Upper lobe of left lung (tissue), 6 donors: ENCODE data around the gene HLA-B. TPM values are rescaled to one million over a fixed set of nuclear protein-coding genes. Genes with fewer than 3 reads are reported as not detected.

Experiments used
- ATAC-seq, 2 donors: fragments of 200-7000 bp; cut with Tn5 transposase; one replicate each; pipeline ENCODE4 v1.9.1; 2022; ENCODE audit warnings: mild to moderate bottlenecking in 2 of 2, moderate library complexity in 2 of 2; ENCODE audit not compliant: low FRiP score in 2 of 2
- DNase-seq, 2 donors: peaks; one replicate each; pipeline ENCODE4 v3.0.0-alpha.2; 2019 to 2020
- H3K27ac ChIP-seq, 4 donors: fragments of 200-600 bp; sonication (generic); one replicate each; pipeline ENCODE4 v1.5.1; 2016 to 2019
- H3K27me3 ChIP-seq, 4 donors: fragments of 200-600 bp; sonication (generic); one replicate each; pipeline ENCODE4 v1.5.1; 2017 to 2019
- H3K36me3 ChIP-seq, 4 donors: fragments of 200-600 bp; sonication (generic); one replicate each; pipeline ENCODE4 v1.5.1; 2016 to 2019
- H3K4me1 ChIP-seq, 4 donors: fragments of 200-600 bp; sonication (generic); one replicate each; pipeline ENCODE4 v1.5.1; 2018 to 2019
- H3K4me3 ChIP-seq, 4 donors: fragments of 200-600 bp; sonication (generic); one replicate each; pipeline ENCODE4 v1.5.1; 2017 to 2019; ENCODE audit warnings: mild to moderate bottlenecking in 2 of 4, moderate library complexity in 1 of 4
- H3K9me3 ChIP-seq, 4 donors: fragments of 200-600 bp; sonication (generic); one replicate each; pipeline ENCODE4 v1.5.1; 2018 to 2019
- EP300 ChIP-seq, 4 donors: sonication (generic); formaldehyde crosslinking; IDR thresholded peaks; one replicate each; pipeline ENCODE4 v1.5.1; 2017; ENCODE audit warnings: antibody characterized with exemption in 4 of 4, control low read depth in 2 of 4
- POLR2A ChIP-seq, 4 donors: fragments of 450-650 bp; IDR thresholded peaks; one replicate each; pipeline ENCODE4 v1.5.1; 2016 to 2017; ENCODE audit warnings: antibody characterized with exemption in 4 of 4, mild to moderate bottlenecking in 2 of 4
- POLR2AphosphoS5 ChIP-seq, 2 donors: sonication (generic); formaldehyde crosslinking; IDR thresholded peaks; one replicate each; pipeline ENCODE4 v1.5.1; 2017; ENCODE audit warnings: antibody characterized with exemption in 2 of 2
- WGBS, 2 donors: methylation state at CpG; one replicate each; pipeline ENCODE4 v1.1.5; 2017 to 2018; 5-methylcytosine and 5-hydroxymethylcytosine counted together
- total RNA-seq, 6 donors: library from RNA; depleted of rRNA in 4 of 6; stranded (reverse); fragments of >200 nt in 4 of 6; gene quantifications; one replicate each; pipeline versions ENCODE4 v1.1.0 to v1.2.1, GENCODE V29; 2016 to 2021
- TF ChIP-seq, protein P1 (sequence below), 6 experiments: fragments of 450-650 bp in 4 of 6; fragments of 200-600 bp in 2 of 6; sonication (generic) in 2 of 6; IDR thresholded peaks; one replicate each; pipeline ENCODE4 v1.5.1; 2016 to 2019; ENCODE audit warnings: antibody characterized with exemption in 6 of 6
- donor health status: DM: no; HTN: no; CAD: no; lungs with moderate emphysema.
- donor health status: DM: no; HTN: yes; CAD: no; lungs with severe emphysema.

The HLA-B gene
- total RNA-seq, 6 donors from 2014 or later: 1,716 to 2,968 (median 2,484) TPM

DNA sequence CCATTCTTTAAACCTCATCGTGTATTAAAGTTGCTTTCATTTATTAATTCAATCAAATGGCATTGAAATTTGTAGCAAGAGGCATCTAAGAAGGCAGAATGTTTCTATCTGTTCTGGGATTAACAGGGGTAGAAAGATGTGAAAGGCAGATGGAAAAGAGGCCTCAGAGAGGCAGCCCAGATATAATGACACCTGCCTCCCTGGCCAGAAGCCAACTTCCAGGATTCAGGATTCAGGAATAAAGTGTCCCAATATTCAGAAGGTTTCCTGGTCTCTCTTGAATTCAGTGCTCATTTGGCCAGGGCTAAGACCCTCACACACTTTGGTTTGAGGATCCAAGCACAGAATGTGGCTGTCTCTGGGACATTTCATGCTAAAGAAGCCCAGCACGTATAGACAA lies 39.9 kb downstream of the HLA-B start:
- WGBS, 2 donors: 43% methylated on average over 2 of the region's 2 CpGs; no CpG with 5 or more reads in 1 of the 2 donors
- H3K36me3 ChIP-seq: no peaks in the 10 kb centered on the region
- H3K4me3 ChIP-seq: no peak overlapping the region
- H3K9me3 ChIP-seq: no peaks in the 10 kb centered on the region
- no peaks in the 10 kb centered on the region for H3K4me1 ChIP-seq
- no peak overlapping the region for H3K27ac ChIP-seq
- DNase-seq (no peak), ATAC-seq (no peak)
- TF ChIP-seq EP300 (IDR thresholded peaks at IDR 0.05): no peak
- TF ChIP-seq POLR2AphosphoS5 (IDR thresholded peaks at IDR 0.05): no peak
- TF ChIP-seq POLR2A (IDR thresholded peaks at IDR 0.05): no peak
- TF ChIP-seq, protein P1, sequence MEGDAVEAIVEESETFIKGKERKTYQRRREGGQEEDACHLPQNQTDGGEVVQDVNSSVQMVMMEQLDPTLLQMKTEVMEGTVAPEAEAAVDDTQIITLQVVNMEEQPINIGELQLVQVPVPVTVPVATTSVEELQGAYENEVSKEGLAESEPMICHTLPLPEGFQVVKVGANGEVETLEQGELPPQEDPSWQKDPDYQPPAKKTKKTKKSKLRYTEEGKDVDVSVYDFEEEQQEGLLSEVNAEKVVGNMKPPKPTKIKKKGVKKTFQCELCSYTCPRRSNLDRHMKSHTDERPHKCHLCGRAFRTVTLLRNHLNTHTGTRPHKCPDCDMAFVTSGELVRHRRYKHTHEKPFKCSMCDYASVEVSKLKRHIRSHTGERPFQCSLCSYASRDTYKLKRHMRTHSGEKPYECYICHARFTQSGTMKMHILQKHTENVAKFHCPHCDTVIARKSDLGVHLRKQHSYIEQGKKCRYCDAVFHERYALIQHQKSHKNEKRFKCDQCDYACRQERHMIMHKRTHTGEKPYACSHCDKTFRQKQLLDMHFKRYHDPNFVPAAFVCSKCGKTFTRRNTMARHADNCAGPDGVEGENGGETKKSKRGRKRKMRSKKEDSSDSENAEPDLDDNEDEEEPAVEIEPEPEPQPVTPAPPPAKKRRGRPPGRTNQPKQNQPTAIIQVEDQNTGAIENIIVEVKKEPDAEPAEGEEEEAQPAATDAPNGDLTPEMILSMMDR (IDR thresholded peaks at IDR 0.05): no peak
- no peaks in the 10 kb centered on the region for H3K27me3 ChIP-seq

DNA sequence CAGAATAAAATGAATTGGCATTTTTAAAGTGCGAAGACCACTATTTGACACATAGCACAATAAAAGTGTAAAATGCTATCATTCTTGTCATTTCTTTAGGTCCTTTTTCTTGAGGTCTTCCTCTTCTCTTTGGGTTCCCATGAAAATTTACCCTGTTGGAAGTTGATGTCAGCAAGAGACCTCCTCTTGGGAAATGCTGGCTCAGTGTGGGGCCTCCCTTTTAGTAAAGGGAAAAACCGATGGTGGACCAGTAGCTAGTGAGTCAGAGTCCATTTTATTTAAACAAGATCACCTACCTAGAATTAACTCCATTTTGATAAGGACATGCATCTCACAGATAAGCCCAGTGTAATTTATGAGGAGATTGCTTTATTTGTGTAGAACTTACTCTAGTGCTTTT lies 47.3 kb downstream of the HLA-B start:
- H3K27me3 ChIP-seq: peaks cover 0 to 5% (median 0%) of the 10 kb centered on the region in 4 donors
- H3K36me3 ChIP-seq: no peaks in the 10 kb centered on the region
- no peak for TF ChIP-seq POLR2A (IDR thresholded peaks at IDR 0.05)
- no peaks in the 10 kb centered on the region for H3K9me3 ChIP-seq
- 85 to 90% methylated on average over 2 of the region's 2 CpGs for WGBS, 2 donors
- ATAC-seq: no peak
- no peak overlapping the region for H3K27ac ChIP-seq
- H3K4me3 ChIP-seq: no peak overlapping the region
- H3K4me1 ChIP-seq: peaks cover 0 to 9% (median 4%) of the 10 kb centered on the region in 4 donors
- no peak for DNase-seq

DNA sequence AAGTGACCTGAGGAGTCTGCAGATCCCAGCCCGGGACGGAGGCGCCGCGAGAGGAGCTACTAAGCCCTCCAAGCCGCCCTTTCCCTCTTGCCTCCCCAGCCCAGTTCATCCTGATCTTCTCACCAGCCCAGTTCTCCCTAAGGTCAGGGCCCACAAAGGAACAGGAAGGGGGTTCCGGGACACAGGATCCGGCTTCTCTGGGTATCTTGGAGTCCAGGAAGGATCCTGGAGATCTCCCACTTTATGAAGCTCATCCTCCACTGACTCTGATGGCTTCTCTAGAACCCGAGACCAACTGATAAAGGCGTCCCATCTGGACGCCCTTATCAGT lies 48.2 kb downstream of the HLA-B start:
- peak overlapping the region in 1 of 4 donors; percentile 16 for H3K27ac ChIP-seq
- 54 to 100% methylated on average over 1 to 5 of the region's 11 CpGs for WGBS, 2 donors
- peak overlapping the region in 3 of 4 donors; percentile 41 to 59 (median 47) for H3K4me3 ChIP-seq
- DNase-seq: no peak
- H3K4me1 ChIP-seq: peaks cover 0 to 9% (median 4%) of the 10 kb centered on the region in 4 donors
- TF ChIP-seq, protein P1 (IDR thresholded peaks at IDR 0.05): no peak
- TF ChIP-seq POLR2AphosphoS5 (IDR thresholded peaks at IDR 0.05) (no peak), POLR2A (IDR thresholded peaks at IDR 0.05) (no peak), EP300 (IDR thresholded peaks at IDR 0.05) (no peak)
- peaks cover 0 to 5% (median 0%) of the 10 kb centered on the region in 4 donors for H3K27me3 ChIP-seq
- H3K36me3 ChIP-seq: no peaks in the 10 kb centered on the region
- H3K9me3 ChIP-seq: no peaks in the 10 kb centered on the region
- ATAC-seq: no peak

DNA sequence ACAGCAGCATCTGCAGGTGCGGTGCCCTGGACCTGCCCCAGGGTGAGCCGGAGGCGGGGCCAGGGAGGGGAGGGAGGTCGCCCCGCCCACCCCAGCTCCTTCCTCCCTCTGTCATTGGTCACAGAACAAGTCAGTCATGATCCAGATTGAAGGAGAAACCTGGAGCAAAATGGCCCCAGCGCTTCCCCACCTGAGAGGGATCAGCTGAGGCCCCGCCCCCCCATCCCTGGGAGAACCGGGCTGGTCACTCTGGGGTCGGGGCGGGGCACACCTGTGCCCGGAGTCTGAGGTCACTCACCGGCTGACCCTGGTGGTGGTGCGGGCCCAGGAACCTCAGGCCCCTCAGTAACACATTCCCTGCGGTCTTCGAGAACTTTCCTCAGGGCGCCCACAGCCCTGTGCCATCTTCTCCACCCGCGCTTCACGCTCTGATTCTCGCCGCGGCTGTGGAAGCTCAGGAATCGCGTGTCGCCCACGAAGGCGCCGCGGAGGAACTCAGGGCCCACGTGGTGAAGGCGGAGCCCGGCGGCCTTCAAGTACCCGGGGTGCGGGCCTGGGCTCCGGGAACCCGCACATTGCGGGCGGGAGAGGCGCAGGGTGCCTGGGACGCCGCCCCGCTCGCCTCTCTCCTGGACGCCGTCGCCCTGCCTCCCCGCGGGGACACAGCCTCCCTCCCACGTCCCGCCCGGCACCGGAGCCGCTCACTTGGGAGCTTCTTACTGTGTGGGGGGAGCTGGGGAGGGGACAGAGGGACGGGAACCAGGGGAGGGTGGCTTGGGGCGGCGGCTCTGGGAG lies 48.7 kb downstream of the HLA-B start:
- peak overlapping the region in 3 of 4 donors; percentile 16 to 48 (median 38) for H3K27ac ChIP-seq
- peaks cover 0 to 5% (median 0%) of the 10 kb centered on the region in 4 donors for H3K27me3 ChIP-seq
- H3K9me3 ChIP-seq: no peaks in the 10 kb centered on the region
- ATAC-seq (peak; percentile 81 to 94), DNase-seq (peak; percentile 83 to 91)
- peak overlapping the region; percentile 38 to 59 (median 44) for H3K4me3 ChIP-seq
- H3K4me1 ChIP-seq: peaks cover 0 to 9% (median 4%) of the 10 kb centered on the region in 4 donors
- H3K36me3 ChIP-seq: no peaks in the 10 kb centered on the region
- TF ChIP-seq POLR2AphosphoS5 (IDR thresholded peaks at IDR 0.05) (peak in 1 of 2 donors; percentile 6), EP300 (IDR thresholded peaks at IDR 0.05) (no peak)
- 38% methylated on average over 4 of the region's 57 CpGs; no CpG with 5 or more reads in 1 of the 2 donors for WGBS, 2 donors

DNA sequence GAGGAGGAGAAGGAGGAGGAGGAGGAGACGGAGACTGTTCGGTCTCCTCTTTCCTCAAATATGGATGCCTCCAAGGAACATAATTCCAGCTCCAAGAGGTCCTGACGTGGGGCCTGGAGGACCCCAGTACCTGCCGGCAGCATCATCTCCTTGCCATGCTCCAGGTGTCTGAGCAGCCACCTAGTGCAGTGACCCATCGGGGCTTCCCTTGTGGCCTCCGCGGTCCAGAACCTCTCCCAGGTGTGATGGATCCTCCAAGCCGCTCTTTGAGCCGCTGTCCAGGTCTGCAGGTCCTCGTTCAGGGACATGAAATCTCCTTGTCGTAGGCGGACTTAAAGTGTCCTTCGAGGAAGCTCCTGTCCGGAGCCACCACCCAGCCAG lies 49.3 kb downstream of the HLA-B start:
- no peaks in the 10 kb centered on the region for H3K36me3 ChIP-seq
- peaks cover 0 to 5% (median 0%) of the 10 kb centered on the region in 4 donors for H3K27me3 ChIP-seq
- no peaks in the 10 kb centered on the region for H3K9me3 ChIP-seq
- ATAC-seq: no peak
- H3K4me3 ChIP-seq: peak overlapping the region in 3 of 4 donors; percentile 41 to 59 (median 47)
- peaks cover 0 to 9% (median 4%) of the 10 kb centered on the region in 4 donors for H3K4me1 ChIP-seq
- WGBS, 2 donors: 68 to 77% methylated on average over 7 to 13 of the region's 14 CpGs
- no peak overlapping the region for H3K27ac ChIP-seq
- DNase-seq: no peak
- TF ChIP-seq, protein P1 (IDR thresholded peaks at IDR 0.05): no peak
- TF ChIP-seq EP300 (IDR thresholded peaks at IDR 0.05) (no peak), POLR2A (IDR thresholded peaks at IDR 0.05) (no peak), POLR2AphosphoS5 (IDR thresholded peaks at IDR 0.05) (no peak)
